Measurements from ENCODE around the gene CFAP58.

The CFAP58 gene

GRCh38 chr10:104359811-104360210 lies 6.2 kb downstream of the CFAP58 start:
- TF ChIP-seq EP300 (IDR thresholded peaks at IDR 0.05; ENCODE audit: borderline replicate concordance), result no peak
- no peak for TF ChIP-seq TCF12 (IDR thresholded peaks at IDR 0.05; ENCODE audit: low read depth)
- TF ChIP-seq TEAD4 (IDR thresholded peaks at IDR 0.05), result no peak
- TF ChIP-seq MAX (IDR thresholded peaks at IDR 0.05), result no peak
- no peak for TF ChIP-seq FOXM1 (IDR thresholded peaks at IDR 0.05; ENCODE audit: borderline replicate concordance, low read depth)
- TF ChIP-seq REST (IDR thresholded peaks at IDR 0.05; ENCODE audit: low read depth), result no peak
- no peak for TF ChIP-seq TAF1 (IDR thresholded peaks at IDR 0.05; ENCODE audit: low read depth)
- TF ChIP-seq CEBPB (IDR thresholded peaks at IDR 0.05), result no peak
- no peak for TF ChIP-seq EGR1 (IDR thresholded peaks at IDR 0.05)
- TF ChIP-seq USF1 (IDR thresholded peaks at IDR 0.05), result no peak
- no peak for TF ChIP-seq YY1 (IDR thresholded peaks at IDR 0.05; ENCODE audit: low read depth)
- no peak for TF ChIP-seq CREB1 (IDR thresholded peaks at IDR 0.05; ENCODE audit: low read depth)
- no peak for TF ChIP-seq NFIC (IDR thresholded peaks at IDR 0.05)
- no peak for TF ChIP-seq RAD21 (IDR thresholded peaks at IDR 0.05; ENCODE audit: low read depth)

- TF ChIP-seq RAD21 (IDR thresholded peaks at IDR 0.05; ENCODE audit: low read depth) (no peak), TAF1 (IDR thresholded peaks at IDR 0.05; ENCODE audit: low read depth) (no peak), ZBTB7A (IDR thresholded peaks at IDR 0.05; ENCODE audit: low read depth) (no peak), TEAD4 (IDR thresholded peaks at IDR 0.05) (no peak), MAX (IDR thresholded peaks at IDR 0.05) (no peak), YY1 (IDR thresholded peaks at IDR 0.05; ENCODE audit: low read depth) (no peak), FOXM1 (IDR thresholded peaks at IDR 0.05; ENCODE audit: borderline replicate concordance, low read depth) (no peak), USF1 (IDR thresholded peaks at IDR 0.05) (no peak)
These were observed 14.3 kb downstream of the CFAP58 start for GRCh38 chr10:104367904-104368303.

- TF ChIP-seq YY1 (IDR thresholded peaks at IDR 0.05; ENCODE audit: low read depth), result no peak
- TF ChIP-seq NFIC (IDR thresholded peaks at IDR 0.05), result no peak
- TF ChIP-seq REST (IDR thresholded peaks at IDR 0.05; ENCODE audit: low read depth), result no peak
These were observed 14.7 kb downstream of the CFAP58 start for GRCh38 chr10:104368381-104368780.

- TF ChIP-seq TEAD4 (IDR thresholded peaks at IDR 0.05), result no peak
- TF ChIP-seq RAD21 (IDR thresholded peaks at IDR 0.05; ENCODE audit: low read depth), result no peak
- TF ChIP-seq REST (IDR thresholded peaks at IDR 0.05; ENCODE audit: low read depth), result no peak
These were observed 18.1 kb downstream of the CFAP58 start for GRCh38 chr10:104371753-104372152.

GRCh38 chr10:104374591-104374990 lies 21.0 kb downstream of the CFAP58 start:
- TF ChIP-seq RAD21 (IDR thresholded peaks at IDR 0.05; ENCODE audit: low read depth), result no peak

- TF ChIP-seq USF1 (IDR thresholded peaks at IDR 0.05) (no peak), RAD21 (IDR thresholded peaks at IDR 0.05; ENCODE audit: low read depth) (no peak), MAX (IDR thresholded peaks at IDR 0.05) (no peak), EP300 (IDR thresholded peaks at IDR 0.05; ENCODE audit: borderline replicate concordance) (no peak), NFIC (IDR thresholded peaks at IDR 0.05) (no peak), CREB1 (IDR thresholded peaks at IDR 0.05; ENCODE audit: low read depth) (no peak), TAF1 (IDR thresholded peaks at IDR 0.05; ENCODE audit: low read depth) (no peak), CEBPB (IDR thresholded peaks at IDR 0.05) (no peak), FOXM1 (IDR thresholded peaks at IDR 0.05; ENCODE audit: borderline replicate concordance, low read depth) (no peak), YY1 (IDR thresholded peaks at IDR 0.05; ENCODE audit: low read depth) (no peak), EGR1 (IDR thresholded peaks at IDR 0.05) (no peak), ZBTB7A (IDR thresholded peaks at IDR 0.05; ENCODE audit: low read depth) (no peak), TCF12 (IDR thresholded peaks at IDR 0.05; ENCODE audit: low read depth) (no peak), REST (IDR thresholded peaks at IDR 0.05; ENCODE audit: low read depth) (no peak), TEAD4 (IDR thresholded peaks at IDR 0.05) (no peak)
These were observed 23.2 kb downstream of the CFAP58 start for GRCh38 chr10:104376784-104377300.
